ENCODE data around the gene MCAM.

- TF ChIP-seq ZFP3 (CRISPR knock-in tag; IDR thresholded peaks at IDR 0.05) (no peak), ZFP30 (CRISPR knock-in tag; IDR thresholded peaks at IDR 0.05) (no peak), GLIS3 (CRISPR knock-in tag; IDR thresholded peaks at IDR 0.05) (no peak), ZC3H10 (CRISPR knock-in tag; IDR thresholded peaks at IDR 0.05) (no peak), POU6F1 (CRISPR knock-in tag; IDR thresholded peaks at IDR 0.05; ENCODE audit: borderline replicate concordance, low read depth) (no peak), TSHZ2 (CRISPR knock-in tag; IDR thresholded peaks at IDR 0.05) (no peak), TCF4 (CRISPR knock-in tag; IDR thresholded peaks at IDR 0.05; ENCODE audit: borderline replicate concordance) (no peak)
Measured at GRCh38 chr11:119363851-119364590, 47.1 kb upstream of the MCAM start.

Data from SK-N-SH treated with all-trans-retinoic acid at 6 μM for 48 hours (cell line).